Left ventricle myocardium inferior (tissue), 1 donor: Measurements from ENCODE around the gene CCDC78. TPM values are rescaled to one million over a fixed set of nuclear protein-coding genes. Genes with fewer than 3 reads are reported as not detected.

Experiments used
- DNase-seq: peaks from one replicate; pipeline ENCODE4 v3.0.0-alpha.2; 2020
- H3K27ac ChIP-seq: fragments of 200-600 bp; replicated peaks from 2 replicates; pipeline ENCODE4 v1.8.0; 2021
- H3K27me3 ChIP-seq: fragments of 200-600 bp; 2 replicates; pipeline ENCODE4 v1.8.0; 2021; ENCODE audit warnings: low read depth
- H3K36me3 ChIP-seq: fragments of 200-600 bp; 2 replicates; pipeline ENCODE4 v1.8.0; 2021
- H3K4me1 ChIP-seq: fragments of 200-600 bp; 2 replicates; pipeline ENCODE4 v1.8.0; 2021
- H3K4me3 ChIP-seq: fragments of 200-600 bp; 2 replicates; pipeline ENCODE4 v1.8.0; 2021; ENCODE audit warnings: mild to moderate bottlenecking, moderate library complexity
- H3K9me3 ChIP-seq: fragments of 200-600 bp; replicated peaks from 2 replicates; pipeline ENCODE4 v1.8.0; 2021
- CTCF ChIP-seq: fragments of 200-600 bp; IDR thresholded peaks from 2 replicates; pipeline ENCODE4 v1.8.0; 2021; ENCODE audit warnings: antibody characterized with exemption, mild to moderate bottlenecking, borderline replicate concordance
- intact Hi-C: fragments of 100-400 bp; cut with micrococcal nuclease; formaldehyde crosslinking; loops from one replicate; pipeline ENCODE4 v1.11.0; 2022
- total RNA-seq: library from RNA; stranded (reverse); fragmentation: NEBNext Ultra II Directional; extraction: Animal tissue kit (Norgen Biotek cat#: 25700); gene quantifications from one replicate; pipeline ENCODE4 v1.2.1, GENCODE V29; 2021
- donor health status: DM: no; HTN: yes; CAD: no; lungs with severe emphysema.

The CCDC78 gene
- total RNA-seq, 1 donor from 2014 or later: 0.49 TPM

GRCh38 chr16:678209-678857, 47.9 kb downstream of the CCDC78 start:
- H3K27me3 ChIP-seq: peaks cover 19% of the 10 kb centered on the region
- H3K4me1 ChIP-seq: peaks cover 69% of the 10 kb centered on the region
- no peak overlapping the region for H3K4me3 ChIP-seq
- no peaks in the 10 kb centered on the region for H3K9me3 ChIP-seq
- H3K36me3 ChIP-seq: peaks cover 31% of the 10 kb centered on the region
- intact Hi-C loops: no loop called here
- no peak overlapping the region for H3K27ac ChIP-seq
- no peak for DNase-seq
- no peak for TF ChIP-seq CTCF

GRCh38 chr16:677316-678190, 48.7 kb downstream of the CCDC78 start:
- peaks cover 31% of the 10 kb centered on the region for H3K36me3 ChIP-seq
- H3K4me1 ChIP-seq: peaks cover 61% of the 10 kb centered on the region
- no peak for DNase-seq

GRCh38 chr16:676913-677312, 49.3 kb downstream of the CCDC78 start:
- Histone ChIP-seq H3K4me1 (peaks cover 55% of the 10 kb centered on the region), H3K36me3 (peaks cover 31% of the 10 kb centered on the region)
- intact Hi-C loops: no loop called here

More at GRCh38 chr16:677316-678190, 48.7 kb downstream of the CCDC78 start:
- Histone ChIP-seq H3K27me3 (peaks cover 19% of the 10 kb centered on the region), H3K27ac (no peak overlapping the region), H3K4me3 (no peak overlapping the region), H3K9me3 (no peaks in the 10 kb centered on the region)
- no peak for TF ChIP-seq CTCF
- intact Hi-C loops: no loop called here

GRCh38 chr16:676565-676902, 49.7 kb downstream of the CCDC78 start:
- no peak overlapping the region for H3K27ac ChIP-seq
- H3K36me3 ChIP-seq: peaks cover 31% of the 10 kb centered on the region
- H3K4me3 ChIP-seq: no peak overlapping the region
- no peaks in the 10 kb centered on the region for H3K9me3 ChIP-seq
- H3K4me1 ChIP-seq: peaks cover 51% of the 10 kb centered on the region
- intact Hi-C loops: no loop called here
- no peak for DNase-seq
- TF ChIP-seq CTCF: no peak
- H3K27me3 ChIP-seq: peaks cover 19% of the 10 kb centered on the region

More at GRCh38 chr16:676913-677312, 49.3 kb downstream of the CCDC78 start:
- Histone ChIP-seq H3K27me3 (peaks cover 19% of the 10 kb centered on the region), H3K4me3 (no peak overlapping the region), H3K9me3 (no peaks in the 10 kb centered on the region), H3K27ac (no peak overlapping the region)
- no peak for TF ChIP-seq CTCF
- no peak for DNase-seq

- peak overlapping the region; percentile 64 for H3K27ac ChIP-seq
- intact Hi-C loops: no loop called here
- DNase-seq: no peak
- H3K4me1 ChIP-seq: peaks cover 46% of the 10 kb centered on the region
- no peak for TF ChIP-seq CTCF
- H3K36me3 ChIP-seq: peaks cover 33% of the 10 kb centered on the region
- H3K4me3 ChIP-seq: peak overlapping the region; percentile 61
- H3K9me3 ChIP-seq: no peaks in the 10 kb centered on the region
- peaks cover 19% of the 10 kb centered on the region for H3K27me3 ChIP-seq
Measured at GRCh38 chr16:675884-676564, 50.2 kb downstream of the CCDC78 start.
